Measurements from ENCODE around the gene MBD3L1.

The MBD3L1 gene

GRCh38 chr19:8884416-8884815 lies 52.2 kb downstream of the MBD3L1 start:
- no peak for DNase-seq

- DNase-seq = no peak
Measured at GRCh38 chr19:8887364-8887763, 55.2 kb downstream of the MBD3L1 start.

- DNase-seq = no peak
Measured at GRCh38 chr19:8890260-8890659, 58.1 kb downstream of the MBD3L1 start.

All from NCI-H1436 (cell line).